Right ventricle myocardium superior (tissue), 1 donor: ENCODE data around the gene KLK7. TPM values are rescaled to one million over a fixed set of nuclear protein-coding genes. Genes with fewer than 3 reads are reported as not detected.

Experiments used
- ATAC-seq: fragments of 200-7000 bp; cut with Tn5 transposase; one replicate; pipeline ENCODE4 v1.9.1; 2020; ENCODE audit warnings: mild to moderate bottlenecking; ENCODE audit not compliant: poor library complexity
- DNase-seq: peaks from one replicate; pipeline ENCODE4 v3.0.0-alpha.2; 2020
- intact Hi-C: fragments of 100-400 bp; cut with DNase I; formaldehyde crosslinking; loops from one replicate; pipeline ENCODE4 v1.11.2; 2022
- long read RNA-seq: library from polyadenylated mRNA; unstranded; transcript quantifications from one replicate; pipeline ENCODE4 v2.0.0, GENCODE V29; 2021
- total RNA-seq: library from RNA; stranded (reverse); fragmentation: NEBNext Ultra II Directional; extraction: Animal tissue kit (Norgen Biotek cat#: 25700); gene quantifications from one replicate; pipeline ENCODE4 v1.2.1, GENCODE V29; 2021
- donor health status: DM: no; HTN: yes; CAD: no; lungs with severe emphysema.

The KLK7 gene
- total RNA-seq: not detected
- long read RNA-seq: 0 reads

GRCh38 chr19:50983625-50984292 is at the start of gene KLK7:
Gene KLK7 (minus strand): TSS chr19:50983917. CDS start chr19:50982399, 1,518 bp downstream.
- intact Hi-C loops: no loop called here
- ATAC-seq (no peak), DNase-seq (no peak)

- ATAC-seq: no peak
- intact Hi-C loops: no loop called here
- no peak for DNase-seq
Measured at GRCh38 chr19:51031880-51032225, 48.1 kb upstream of the KLK7 start.

DNA sequence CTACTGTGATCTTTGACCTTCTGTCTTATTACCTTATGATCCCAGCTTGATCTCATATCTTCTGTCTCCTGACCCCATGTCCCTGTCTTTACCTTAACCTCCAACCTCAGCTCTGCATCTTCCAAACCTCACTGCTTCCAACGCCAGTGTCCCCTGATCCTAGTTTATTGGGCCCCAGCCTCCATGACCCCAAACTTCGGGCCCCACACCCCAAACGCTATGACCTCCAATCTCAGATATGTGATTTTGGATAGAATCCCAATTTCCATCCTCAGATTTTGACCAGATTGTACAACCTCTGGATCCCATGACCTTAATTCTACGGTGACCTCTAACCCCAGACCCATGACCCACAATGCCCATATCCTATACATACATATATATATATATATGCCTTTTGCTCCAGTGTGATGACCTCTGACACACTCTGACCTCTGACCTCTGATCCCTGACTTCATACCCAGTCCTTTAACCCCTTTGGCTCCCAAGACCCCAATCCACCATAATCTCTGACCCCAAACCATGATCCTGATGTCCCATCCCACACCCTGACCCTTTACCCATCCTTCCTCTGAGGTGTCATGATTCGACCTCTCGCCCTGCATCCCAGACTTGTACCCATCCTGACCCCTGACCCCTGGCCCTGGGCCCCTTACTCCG is 47.6 kb upstream of the KLK7 start:
- ATAC-seq: no peak
- no peak for DNase-seq
- intact Hi-C loops: no loop called here

- DNase-seq (no peak), ATAC-seq (no peak)
- intact Hi-C loops: no loop called here
Measured at GRCh38 chr19:51030631-51031030, 46.9 kb upstream of the KLK7 start.

DNA sequence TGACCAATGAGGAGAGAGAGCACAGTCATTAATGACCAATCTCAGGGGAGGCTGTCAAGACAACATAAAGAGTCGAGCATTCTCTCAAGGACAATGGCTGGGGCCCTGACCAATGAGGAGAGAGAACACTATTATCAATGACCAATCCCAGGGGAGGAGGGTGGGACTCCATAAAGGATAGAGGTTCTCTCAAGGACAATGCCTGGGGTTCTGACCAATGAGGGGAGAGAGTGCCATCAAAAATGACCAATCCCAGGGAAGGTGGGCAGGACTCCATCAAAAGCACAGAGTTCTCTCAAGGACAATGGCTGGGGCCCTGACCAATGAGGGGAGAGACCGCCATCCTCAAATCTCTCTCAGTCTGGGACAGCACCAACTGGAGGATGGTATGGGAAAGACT is 46.0 kb upstream of the KLK7 start:
- intact Hi-C loops: no loop called here
- ATAC-seq: no peak
- no peak for DNase-seq

- ATAC-seq (no peak), DNase-seq (no peak)
- intact Hi-C loops: no loop called here
Measured at GRCh38 chr19:51027873-51028272, 44.2 kb upstream of the KLK7 start.

- DNase-seq: no peak
- intact Hi-C loops: no loop called here
- ATAC-seq: no peak
Measured at GRCh38 chr19:51027126-51027806, 43.5 kb upstream of the KLK7 start.

DNA sequence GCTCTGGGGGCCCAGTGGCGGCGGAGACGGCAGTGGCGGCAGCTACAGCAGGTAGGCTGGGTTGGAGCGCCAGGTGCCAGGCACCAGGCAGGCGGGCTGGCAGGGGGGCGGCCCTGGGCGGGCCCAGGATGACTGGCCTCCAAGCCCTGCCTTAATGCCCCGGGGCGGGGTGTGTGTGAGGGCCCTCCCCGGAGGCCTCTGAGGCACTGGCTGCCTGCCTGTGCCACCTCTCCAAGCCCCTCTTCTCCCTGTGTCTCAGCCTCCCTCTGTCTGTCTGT is 42.8 kb upstream of the KLK7 start, which contains the start of gene KLK11:
Gene KLK11 (minus strand): TSS at position 63 of the 278 bp plus-strand sequence. CDS start 985 bp downstream, outside the sequence.
- intact Hi-C loops: no loop called here
- no peak for DNase-seq
- ATAC-seq: no peak

DNA sequence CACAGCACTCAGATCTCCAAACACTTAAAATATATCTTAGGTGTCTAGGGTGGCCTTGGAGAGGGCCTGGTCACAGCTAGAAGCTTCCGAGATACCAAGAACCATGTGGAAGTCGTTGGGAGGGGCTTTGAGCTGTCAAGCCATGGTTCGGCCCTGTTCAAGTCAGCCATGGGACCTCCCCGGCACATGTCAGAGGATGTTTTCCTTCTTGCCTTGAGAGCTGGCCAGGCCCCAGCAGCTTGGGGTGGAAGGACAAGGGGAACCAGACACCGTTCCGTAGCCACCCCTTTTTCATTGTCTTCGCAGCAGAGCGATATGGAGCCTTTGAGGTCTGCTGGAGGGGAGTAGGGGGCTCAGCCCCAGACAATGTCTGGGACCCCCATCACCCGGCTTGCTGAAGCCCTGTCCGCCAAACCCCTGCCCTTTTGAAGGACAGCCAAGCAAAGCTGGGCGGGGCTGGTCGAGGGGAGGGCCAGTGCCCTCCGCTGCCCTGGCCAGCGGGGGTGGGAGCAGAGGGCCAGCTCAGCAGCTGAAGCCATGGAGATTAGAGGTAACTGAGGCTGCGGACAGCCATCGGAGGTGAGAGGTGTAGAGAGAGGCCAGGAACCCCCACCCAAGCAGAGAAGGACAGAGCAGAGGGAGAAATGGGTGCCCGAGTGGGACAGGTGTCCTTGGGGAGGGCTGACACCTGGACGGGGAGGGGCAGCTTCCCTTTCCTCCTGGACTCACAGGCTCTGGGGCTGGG is 42.3 kb upstream of the KLK7 start:
- intact Hi-C loops: no loop called here
- ATAC-seq (no peak), DNase-seq (no peak)

DNA sequence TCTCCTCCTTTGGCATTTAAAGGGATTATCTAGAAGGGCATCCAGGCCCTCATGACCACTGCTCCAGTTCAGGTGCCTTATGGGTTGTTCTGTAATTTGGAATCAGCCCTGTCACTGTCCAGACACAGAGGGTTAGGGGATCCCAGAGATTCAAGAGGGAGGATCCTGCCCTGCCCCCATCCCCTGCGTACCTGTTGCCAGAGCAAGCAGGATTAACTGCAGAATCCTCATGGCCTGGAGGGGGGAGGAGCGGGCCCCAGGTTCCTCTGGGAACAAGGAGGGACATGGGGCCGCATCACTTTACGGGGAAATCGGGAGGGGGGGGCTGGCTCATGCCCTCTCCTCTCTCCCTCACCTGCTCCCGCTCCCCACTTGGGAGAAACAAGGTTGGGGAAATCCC is 41.7 kb upstream of the KLK7 start:
- intact Hi-C loops: no loop called here
- ATAC-seq (no peak), DNase-seq (no peak)

- intact Hi-C loops: loop anchor here (5.0 kb wide), 1 partner anchor 142 kb away; no protein-coding TSS in a partner anchor
- ATAC-seq (no peak), DNase-seq (no peak)
Measured at GRCh38 chr19:51024924-51025323, 41.2 kb upstream of the KLK7 start.

DNA sequence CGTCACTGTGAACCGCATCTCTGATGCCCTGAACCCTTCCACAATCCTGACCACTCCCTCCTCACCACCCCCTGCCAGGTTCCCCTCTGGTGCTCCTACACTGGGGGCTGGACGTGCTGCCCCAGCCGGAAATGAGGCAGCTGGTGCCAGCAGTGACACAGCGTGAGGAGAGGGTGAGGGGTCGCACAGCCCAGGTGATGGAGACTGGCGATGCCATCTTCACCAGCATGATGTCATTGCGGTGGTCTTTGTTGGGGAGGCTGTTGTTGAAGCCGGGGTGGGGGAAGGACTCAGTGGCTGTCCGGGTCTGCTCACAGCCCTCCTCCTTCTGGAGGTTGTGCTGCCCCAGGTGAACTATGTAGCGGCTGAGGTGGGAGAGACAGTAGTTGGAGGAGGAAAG is 40.2 kb upstream of the KLK7 start:
- intact Hi-C loops: loop anchor here (5.0 kb wide), 1 partner anchor 143 kb away; no protein-coding TSS in a partner anchor
- ATAC-seq: no peak
- DNase-seq: no peak

DNA sequence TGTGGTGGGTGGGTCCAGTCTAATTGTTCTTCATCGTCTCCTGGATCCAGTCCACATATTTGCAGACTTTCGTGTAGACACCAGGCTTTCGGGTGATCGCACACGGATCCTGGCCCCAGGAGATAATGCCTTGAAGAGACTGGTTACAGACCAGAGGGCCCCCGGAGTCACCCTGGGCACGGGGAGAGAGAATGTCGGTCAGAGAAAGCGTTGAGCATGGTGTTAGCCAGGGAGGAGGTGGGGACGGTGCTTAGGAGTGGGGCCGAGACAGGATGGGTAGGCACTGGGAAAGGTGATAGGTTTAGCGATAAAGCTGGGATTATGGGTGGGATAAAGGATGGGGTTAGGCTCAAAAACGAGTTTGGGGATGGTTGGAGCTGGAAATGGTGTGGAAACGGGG is 38.8 kb upstream of the KLK7 start:
- intact Hi-C loops: loop anchor here (5.0 kb wide), 1 partner anchor 145 kb away; no protein-coding TSS in a partner anchor
- DNase-seq (no peak), ATAC-seq (no peak)

DNA sequence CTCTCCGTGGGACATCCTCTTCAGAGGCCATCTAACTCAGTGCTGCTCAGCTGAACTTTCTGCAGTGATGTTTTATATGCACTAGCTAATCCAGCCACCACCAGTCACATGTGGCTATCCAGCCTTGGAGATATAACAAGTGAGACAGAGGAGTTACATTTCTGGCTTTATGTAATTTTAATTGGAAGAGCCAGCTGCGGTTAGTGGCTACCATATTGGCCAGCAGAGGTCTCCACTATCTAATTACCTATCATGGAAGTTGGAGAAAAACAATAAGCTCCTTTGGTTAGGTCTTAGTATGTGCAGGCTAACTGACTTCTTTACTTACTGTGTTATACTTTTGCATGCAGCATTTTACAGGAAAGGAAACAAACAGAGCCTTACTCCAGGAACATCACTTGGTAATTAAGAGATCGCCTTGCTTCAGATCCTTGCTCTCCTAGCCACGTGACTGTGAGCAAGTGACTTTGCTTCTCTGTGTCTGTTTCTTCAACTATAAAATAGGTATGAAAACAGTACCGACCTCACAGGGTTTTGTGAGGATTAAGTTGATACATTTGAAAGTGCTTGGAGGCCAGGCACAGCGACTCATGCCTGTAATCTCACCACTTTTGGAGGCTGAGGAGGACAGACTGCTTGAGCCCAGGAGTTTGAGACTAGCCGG is 37.4 kb upstream of the KLK7 start:
- ATAC-seq (peak; percentile 58), DNase-seq (no peak)
- intact Hi-C loops: loop anchor here (2.0 to 5.0 kb wide), 2 partner anchors 74 to 146 kb away; no protein-coding TSS in a partner anchor

DNA sequence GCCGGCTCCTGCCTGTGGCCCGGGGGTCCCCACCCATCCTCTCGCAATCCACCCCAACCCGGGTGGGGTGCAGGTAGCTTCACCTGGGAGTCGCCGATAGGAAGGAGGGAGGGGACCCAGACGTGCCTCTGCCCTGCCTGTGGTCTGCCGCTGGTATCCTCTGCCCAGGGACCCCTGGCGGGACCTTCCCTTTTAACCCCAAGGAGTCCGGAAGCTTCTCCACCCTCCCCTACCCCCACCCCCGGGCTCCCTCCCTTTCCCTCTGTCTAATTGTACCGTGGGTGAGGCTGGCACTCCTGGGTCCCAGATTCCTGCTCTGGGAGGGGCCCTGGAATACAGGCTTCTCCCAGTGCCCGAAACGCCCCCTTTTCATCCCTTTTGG is 35.8 kb upstream of the KLK7 start, which contains the start of gene KLK10:
Gene KLK10 (minus strand): TSS at position 166 of the 382 bp plus-strand sequence. CDS start 579 bp downstream, outside the sequence.
- DNase-seq (no peak), ATAC-seq (no peak)
- intact Hi-C loops: no loop called here

GRCh38 chr19:51018745-51019543 is 35.2 kb upstream of the KLK7 start:
- DNase-seq (no peak), ATAC-seq (peak; percentile 21)
- intact Hi-C loops: no loop called here

DNA sequence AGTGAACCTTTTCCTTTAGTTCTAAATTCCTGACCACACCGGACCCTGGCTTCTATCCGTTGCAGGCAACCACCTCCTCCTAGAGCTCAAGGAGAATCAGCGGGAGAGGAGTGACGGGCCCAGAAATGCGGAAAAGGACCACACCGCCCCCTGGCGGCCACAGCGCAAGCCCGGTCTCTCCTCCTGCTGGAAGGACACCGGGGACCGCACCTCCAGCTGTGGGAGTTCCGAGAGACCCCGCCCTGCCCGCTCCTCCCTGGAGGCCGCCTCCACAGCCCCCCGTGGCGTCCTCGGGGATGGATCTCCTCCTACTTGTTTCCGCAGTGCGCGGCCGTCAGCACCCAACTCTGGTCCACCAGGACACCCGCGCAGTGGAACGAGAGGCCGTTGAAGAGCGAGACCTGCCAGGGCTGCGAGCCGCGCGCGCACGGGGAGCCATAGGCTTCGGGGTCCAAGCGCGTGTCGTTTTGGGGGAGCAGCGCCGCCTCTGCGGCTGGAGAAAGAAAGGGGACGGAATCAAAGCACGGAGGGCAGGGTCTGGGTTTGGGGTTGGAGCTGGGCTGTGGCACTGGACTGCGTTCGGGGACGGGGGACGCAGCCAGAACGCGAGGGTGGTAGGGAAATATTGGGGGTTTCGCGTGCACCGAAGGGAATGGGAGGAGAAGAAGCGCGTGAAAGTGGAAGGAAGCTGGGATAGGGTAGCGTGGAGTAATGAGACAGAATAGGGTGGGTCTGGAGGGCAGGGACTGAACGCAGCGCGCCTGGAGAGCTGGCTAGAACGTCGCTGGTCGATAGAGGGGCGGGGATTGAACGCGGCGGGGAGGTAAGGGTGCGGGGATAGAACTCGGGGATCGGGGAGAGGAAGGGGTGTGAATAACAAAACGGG is 33.3 kb upstream of the KLK7 start:
- peak; percentile 51 for ATAC-seq
- DNase-seq: no peak
- intact Hi-C loops: no loop called here
